Skeletal muscle satellite cell (primary cell): ENCODE data around the gene LILRB2.
"Not testable (repeated sequence)": the region's sequence is repeated elsewhere in the genome, so short reads cannot be mapped to it uniquely, and the experiment has no call there.

Experiments
- H3K27me3 ChIP-seq: 2 replicates; pipeline ENCODE4 v1.7.0; 2013; ENCODE audit warnings: low read length; ENCODE audit not compliant: control insufficient read depth, insufficient read depth
- H3K36me3 ChIP-seq: 2 replicates; pipeline ENCODE4 v1.7.0; 2013; ENCODE audit warnings: mild to moderate bottlenecking, control low read depth, low read length; ENCODE audit not compliant: insufficient read depth
- H3K4me1 ChIP-seq: 2 replicates; pipeline ENCODE4 v1.7.0; 2013; ENCODE audit warnings: low read length; ENCODE audit not compliant: control insufficient read depth, insufficient read depth
- H3K4me2 ChIP-seq: 2 replicates; pipeline ENCODE4 v1.7.0; 2013; ENCODE audit warnings: mild to moderate bottlenecking, low read length
- H3K4me3 ChIP-seq: 2 replicates; pipeline ENCODE4 v1.7.0; 2013; ENCODE audit warnings: low read length
- H3K9ac ChIP-seq: 2 replicates; pipeline ENCODE4 v1.7.0; 2013; ENCODE audit warnings: mild to moderate bottlenecking, low read depth, low read length, moderate library complexity
- H3K9me3 ChIP-seq: replicated peaks from 2 replicates; pipeline ENCODE4 v1.7.0; 2013; ENCODE audit warnings: mild to moderate bottlenecking, control low read depth, low read length

LILRB2 gene

DNA sequence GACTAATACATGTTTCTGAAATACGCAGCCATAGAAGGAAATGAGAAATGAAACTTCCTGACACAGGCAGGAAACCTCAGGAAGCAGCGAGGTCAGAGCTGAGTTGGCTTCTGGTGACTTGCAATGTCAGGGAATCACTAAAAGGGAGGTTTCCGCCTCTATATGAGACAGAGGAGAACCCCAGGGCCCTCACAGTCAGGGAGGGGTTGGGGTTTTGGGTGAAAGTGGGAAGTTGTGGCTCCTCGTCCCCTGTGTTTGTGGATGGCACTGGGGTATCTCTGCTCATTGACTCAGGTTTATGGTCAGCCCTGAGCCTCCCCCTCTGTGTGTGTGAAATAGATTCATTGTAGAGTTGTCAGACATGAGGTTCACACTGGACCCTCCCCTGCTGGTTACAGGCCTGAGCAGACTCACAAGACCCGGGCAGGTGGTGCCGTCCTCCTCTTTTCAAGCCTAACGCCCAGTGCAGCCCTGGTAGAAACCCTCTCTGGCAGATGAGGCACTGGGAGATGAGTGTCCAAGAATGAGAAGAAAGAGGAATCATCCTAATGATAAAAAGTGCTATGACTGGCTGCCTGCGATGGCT is 32.8 kb downstream of the LILRB2 start:
- no peak overlapping the region for H3K4me3 ChIP-seq
- H3K27me3 ChIP-seq, result peaks cover 9% of the 10 kb centered on the region
- H3K36me3 ChIP-seq, result no peaks in the 10 kb centered on the region
- H3K9ac ChIP-seq, result no peak overlapping the region
- H3K9me3 ChIP-seq, result no peaks in the 10 kb centered on the region
- no peaks in the 10 kb centered on the region for H3K4me1 ChIP-seq
- H3K4me2 ChIP-seq, result no peak overlapping the region

GRCh38 chr19:54247106-54247930 is 33.6 kb downstream of the LILRB2 start:
- no peak overlapping the region for H3K4me2 ChIP-seq
- H3K9ac ChIP-seq, result no peak overlapping the region
- H3K4me1 ChIP-seq, result no peaks in the 10 kb centered on the region
- H3K27me3 ChIP-seq, result peaks cover 2% of the 10 kb centered on the region
- H3K4me3 ChIP-seq, result no peak overlapping the region
- no peaks in the 10 kb centered on the region for H3K9me3 ChIP-seq
- H3K36me3 ChIP-seq, result no peaks in the 10 kb centered on the region

DNA sequence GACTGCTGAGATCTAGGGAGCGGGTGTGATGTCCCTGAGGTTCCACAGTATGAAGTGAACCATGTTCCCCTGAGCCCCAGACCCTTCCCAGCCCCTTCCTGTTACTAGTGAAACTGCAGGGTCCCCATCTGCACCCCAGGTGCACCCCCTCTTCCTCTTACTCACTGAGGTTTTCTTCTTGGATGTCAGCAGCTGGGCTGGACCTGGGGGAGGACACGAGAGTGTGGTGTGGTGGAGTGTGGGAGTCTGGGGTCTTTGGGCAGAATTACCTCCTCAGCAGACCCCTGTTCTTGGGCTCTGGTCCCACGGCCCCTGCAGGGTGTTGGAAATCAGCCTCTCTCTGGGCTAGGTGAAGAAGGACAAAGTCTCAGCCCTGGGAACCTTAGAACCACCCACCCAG is 35.0 kb downstream of the LILRB2 start:
- Histone ChIP-seq H3K4me1 (no peaks in the 10 kb centered on the region), H3K36me3 (no peaks in the 10 kb centered on the region)

GRCh38 chr19:54243809-54244208 is 37.1 kb downstream of the LILRB2 start:
- H3K9me3 ChIP-seq, H3K4me1 ChIP-seq, H3K4me3 ChIP-seq, H3K4me2 ChIP-seq, H3K27me3 ChIP-seq, H3K36me3 ChIP-seq, H3K9ac ChIP-seq: not testable (repeated sequence)

More for the DNA sequence above, 35.0 kb downstream of the LILRB2 start:
- Histone ChIP-seq H3K4me3 (no peak overlapping the region), H3K9me3 (no peaks in the 10 kb centered on the region), H3K9ac (no peak overlapping the region), H3K4me2 (no peak overlapping the region), H3K27me3 (no peaks in the 10 kb centered on the region)

DNA sequence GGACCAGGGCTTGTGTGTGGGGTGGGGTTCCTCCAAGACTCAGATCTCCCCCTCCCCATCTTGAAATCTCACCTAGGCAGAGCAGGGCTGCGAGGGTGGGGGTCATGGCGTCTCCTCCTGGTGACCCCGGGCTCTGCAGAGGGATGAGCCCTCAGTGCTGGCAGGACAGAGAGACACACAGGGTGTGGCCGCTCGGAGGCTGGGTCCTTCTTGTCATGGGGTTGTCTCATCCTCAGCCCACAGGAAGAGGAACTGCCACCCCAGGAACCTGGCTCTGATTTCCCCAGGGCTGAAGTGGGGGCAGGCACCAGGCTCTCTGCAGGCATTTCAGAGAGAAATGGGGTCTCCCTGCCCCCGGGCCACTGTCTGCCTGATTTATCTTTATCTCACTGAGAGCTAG is 38.3 kb downstream of the LILRB2 start, which contains the start of gene LILRA6:
Gene LILRA6 (minus strand): TSS at position 145 of the 400 bp plus-strand sequence.
- H3K9me3 ChIP-seq, H3K36me3 ChIP-seq, H3K4me3 ChIP-seq, H3K4me2 ChIP-seq, H3K27me3 ChIP-seq, H3K9ac ChIP-seq, H3K4me1 ChIP-seq: not testable (repeated sequence)

DNA sequence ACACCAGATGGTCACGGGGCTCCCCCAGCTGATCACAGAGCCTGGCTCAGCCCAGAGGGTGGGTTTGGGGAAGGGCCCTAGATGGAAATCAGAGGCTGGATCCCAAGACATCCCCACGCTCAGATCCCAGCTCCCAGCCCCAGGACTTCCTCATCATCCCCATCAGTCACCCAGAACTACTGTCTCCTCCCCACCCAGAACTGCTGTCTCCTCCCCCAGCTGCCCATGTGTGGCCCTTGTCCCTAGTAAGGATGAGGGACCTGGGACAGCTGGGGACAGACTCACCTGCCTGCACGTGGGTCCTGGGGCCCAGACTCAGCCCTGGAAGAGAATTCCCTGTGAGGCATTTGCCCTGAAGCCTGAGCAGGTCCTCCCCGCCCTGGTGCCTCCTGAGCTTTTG is 38.7 kb downstream of the LILRB2 start:
- not testable (repeated sequence) for H3K4me3 ChIP-seq, H3K36me3 ChIP-seq, H3K4me2 ChIP-seq, H3K9ac ChIP-seq, H3K27me3 ChIP-seq, H3K4me1 ChIP-seq, H3K9me3 ChIP-seq

GRCh38 chr19:54240372-54241336 is 40.3 kb downstream of the LILRB2 start:
- not testable (repeated sequence) for H3K9ac ChIP-seq, H3K4me3 ChIP-seq, H3K4me2 ChIP-seq, H3K9me3 ChIP-seq, H3K27me3 ChIP-seq, H3K4me1 ChIP-seq, H3K36me3 ChIP-seq

DNA sequence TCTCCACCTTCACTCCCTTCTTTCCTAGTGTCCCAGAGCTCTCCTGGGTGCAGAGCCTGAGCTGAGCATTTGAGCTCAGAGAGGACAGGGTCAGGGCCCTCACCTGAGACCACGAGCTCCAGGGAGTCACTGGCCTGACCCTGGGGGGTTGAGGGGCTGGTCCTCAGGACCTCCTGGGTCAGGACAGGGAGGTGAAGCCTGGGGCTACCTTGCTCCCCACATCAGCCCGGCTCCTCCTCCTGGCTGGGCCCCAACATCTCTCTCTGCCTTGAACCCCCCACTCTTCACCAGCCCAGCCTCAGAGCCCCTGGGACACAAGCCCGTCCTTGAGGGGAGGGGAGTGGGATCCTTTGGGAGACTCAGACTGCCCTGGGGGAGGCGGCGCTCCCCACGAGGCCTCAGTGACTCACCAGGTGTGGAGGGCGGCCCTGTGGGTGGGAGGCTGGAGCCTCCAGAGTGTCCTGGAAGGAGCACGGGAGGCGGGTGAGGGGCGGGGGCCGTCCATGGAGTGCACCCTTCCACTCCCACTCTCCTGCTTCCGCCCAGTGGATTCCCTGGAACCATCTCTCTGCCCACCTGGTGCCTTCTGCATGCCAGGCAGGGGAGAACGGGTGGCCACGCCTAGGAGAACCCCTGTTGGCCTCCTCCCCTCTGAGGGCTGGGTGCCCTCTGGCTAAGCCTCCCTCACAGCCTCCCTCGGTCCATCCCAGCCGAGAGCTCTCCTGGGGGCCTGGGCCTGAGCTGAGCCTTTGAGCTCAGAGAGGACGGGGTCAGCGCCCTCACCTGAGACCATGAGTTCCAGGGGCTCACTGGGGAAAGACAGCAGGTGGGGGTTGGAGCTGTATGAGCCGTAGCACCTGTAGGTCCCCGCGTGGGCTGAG is 41.2 kb downstream of the LILRB2 start:
- H3K4me2 ChIP-seq, H3K9me3 ChIP-seq, H3K4me3 ChIP-seq, H3K27me3 ChIP-seq, H3K4me1 ChIP-seq, H3K36me3 ChIP-seq, H3K9ac ChIP-seq: not testable (repeated sequence)

DNA sequence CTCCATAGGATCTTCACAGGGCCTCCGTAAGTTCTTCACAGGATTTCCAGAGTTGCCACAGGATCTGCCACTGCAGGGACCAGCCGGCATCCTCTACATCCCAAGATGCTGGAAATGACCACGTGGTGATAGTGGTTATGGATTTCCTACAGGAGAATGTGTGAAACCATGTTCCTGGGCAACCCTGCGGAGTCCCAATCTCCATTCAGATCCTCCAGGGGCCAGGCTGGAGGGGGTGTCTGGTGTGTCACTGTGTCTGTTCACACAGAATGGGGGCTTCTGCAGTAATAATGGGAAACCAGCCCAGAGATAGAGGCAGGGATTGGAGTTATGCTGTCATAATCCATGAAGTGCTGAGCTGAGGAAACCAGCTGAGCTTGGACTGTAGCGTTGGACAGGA is 47.0 kb downstream of the LILRB2 start:
- Histone ChIP-seq H3K36me3 (no peaks in the 10 kb centered on the region), H3K27me3 (peaks cover 9% of the 10 kb centered on the region), H3K9ac (no peak overlapping the region), H3K4me3 (no peak overlapping the region), H3K9me3 (no peaks in the 10 kb centered on the region), H3K4me1 (no peaks in the 10 kb centered on the region), H3K4me2 (no peak overlapping the region)

GRCh38 chr19:54231077-54231931 is 49.6 kb downstream of the LILRB2 start:
- H3K27me3 ChIP-seq, result peaks cover 5% of the 10 kb centered on the region
- H3K4me1 ChIP-seq, result no peaks in the 10 kb centered on the region
- no peak overlapping the region for H3K4me2 ChIP-seq
- H3K36me3 ChIP-seq, result no peaks in the 10 kb centered on the region
- no peaks in the 10 kb centered on the region for H3K9me3 ChIP-seq
- H3K4me3 ChIP-seq, result no peak overlapping the region
- H3K9ac ChIP-seq, result no peak overlapping the region
